ENCODE data around the gene PARVA.
A peak's percentile ranks its signal among the peaks of the same experiment; 100 is the strongest.

DNA sequence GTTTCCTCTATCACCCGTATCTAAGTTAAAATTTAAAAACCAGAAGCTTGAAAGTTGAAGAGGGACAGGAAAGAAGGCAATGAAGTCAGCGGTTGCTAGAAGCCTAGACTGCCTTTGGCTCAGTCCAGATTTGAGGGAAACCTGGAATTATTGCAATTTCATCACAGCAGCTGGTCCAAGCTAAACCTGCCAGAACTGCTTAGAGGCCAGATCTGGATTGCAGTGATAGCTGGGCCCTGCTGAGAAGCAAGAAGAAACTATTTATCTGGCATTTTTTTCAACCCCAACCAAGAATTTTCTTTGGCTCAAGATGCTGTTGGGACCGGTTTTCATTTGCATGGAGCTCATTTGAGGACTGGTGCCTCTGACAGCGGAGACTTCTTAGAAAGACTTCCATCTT, 175.3 kb downstream of the PARVA start:
- TF ChIP-seq, protein P1, sequence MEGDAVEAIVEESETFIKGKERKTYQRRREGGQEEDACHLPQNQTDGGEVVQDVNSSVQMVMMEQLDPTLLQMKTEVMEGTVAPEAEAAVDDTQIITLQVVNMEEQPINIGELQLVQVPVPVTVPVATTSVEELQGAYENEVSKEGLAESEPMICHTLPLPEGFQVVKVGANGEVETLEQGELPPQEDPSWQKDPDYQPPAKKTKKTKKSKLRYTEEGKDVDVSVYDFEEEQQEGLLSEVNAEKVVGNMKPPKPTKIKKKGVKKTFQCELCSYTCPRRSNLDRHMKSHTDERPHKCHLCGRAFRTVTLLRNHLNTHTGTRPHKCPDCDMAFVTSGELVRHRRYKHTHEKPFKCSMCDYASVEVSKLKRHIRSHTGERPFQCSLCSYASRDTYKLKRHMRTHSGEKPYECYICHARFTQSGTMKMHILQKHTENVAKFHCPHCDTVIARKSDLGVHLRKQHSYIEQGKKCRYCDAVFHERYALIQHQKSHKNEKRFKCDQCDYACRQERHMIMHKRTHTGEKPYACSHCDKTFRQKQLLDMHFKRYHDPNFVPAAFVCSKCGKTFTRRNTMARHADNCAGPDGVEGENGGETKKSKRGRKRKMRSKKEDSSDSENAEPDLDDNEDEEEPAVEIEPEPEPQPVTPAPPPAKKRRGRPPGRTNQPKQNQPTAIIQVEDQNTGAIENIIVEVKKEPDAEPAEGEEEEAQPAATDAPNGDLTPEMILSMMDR (IDR thresholded peaks at IDR 0.05): no peak
- no peak for TF ChIP-seq POLR2A (IDR thresholded peaks at IDR 0.05)
- peak in 1 of 2 donors; percentile 78 for TF ChIP-seq EP300 (IDR thresholded peaks at IDR 0.05)
